Effector CD4-positive, alpha-beta T cell (primary cell): Measurements from ENCODE around the gene HEPH. TPM values are rescaled to one million over a fixed set of nuclear protein-coding genes. Genes with fewer than 3 reads are reported as not detected.
"Not testable (repeated sequence)": the region's sequence is repeated elsewhere in the genome, so short reads cannot be mapped to it uniquely, and the experiment has no call there.

Source experiments
- DNase-seq: peaks from one replicate; pipeline ENCODE4 v3.0.0-alpha.2; 2020
- total RNA-seq: gene quantifications from one replicate; lab custom pipeline; 2026; lab: John Stamatoyannopoulos, UW

HEPH gene
- total RNA-seq: not detected

GRCh38 chrX:66163849-66164411 lies at the start of gene HEPH:
Gene HEPH, plus strand, starts transcription at chrX:66164247. Its CDS starts 6,324 bp downstream, at chrX:66170571.
- DNase-seq: no peak

- DNase-seq: not testable (repeated sequence)
Observed at GRCh38 chrX:66118722-66119121, 45.3 kb upstream of the HEPH start.

DNA sequence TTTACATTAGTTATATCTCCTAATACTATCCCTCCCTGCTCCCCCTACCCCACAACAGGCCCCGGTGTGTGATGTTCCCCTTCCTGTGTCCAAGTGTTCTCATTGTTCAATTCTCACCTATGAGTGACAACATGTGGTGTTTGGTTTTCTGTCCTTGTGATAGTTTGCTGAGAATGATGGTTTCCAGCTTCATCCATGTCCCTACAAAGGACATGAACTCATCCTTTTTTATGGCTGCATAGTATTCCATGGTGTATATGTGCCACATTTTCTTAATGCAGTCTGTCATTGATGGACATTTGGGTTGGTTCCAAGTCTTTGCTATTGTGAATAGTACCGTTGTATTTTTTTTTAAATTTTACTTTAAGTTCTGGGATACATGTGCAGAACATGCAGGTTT lies 42.7 kb upstream of the HEPH start:
- DNase-seq: not testable (repeated sequence)

DNA sequence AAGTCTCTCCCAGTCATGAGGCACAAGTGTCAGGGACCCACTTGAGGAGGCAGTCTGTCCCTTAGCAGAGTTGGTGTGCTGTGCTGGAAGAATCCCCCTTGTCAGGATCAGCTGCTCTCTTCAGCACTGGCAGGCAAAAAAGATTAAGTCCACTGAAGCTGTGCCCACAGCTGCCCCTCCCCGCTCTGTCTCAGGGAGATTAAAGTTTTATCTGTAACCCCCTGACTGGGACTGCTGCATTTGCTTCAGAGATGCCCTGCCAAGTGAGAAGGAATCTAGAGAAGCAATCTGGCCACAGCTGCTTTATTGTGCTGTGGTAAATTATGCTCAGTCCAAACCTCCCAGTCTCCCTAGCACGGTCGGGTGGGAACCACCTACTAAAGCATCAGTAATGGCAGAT lies 37.4 kb upstream of the HEPH start:
- DNase-seq: no peak

DNA sequence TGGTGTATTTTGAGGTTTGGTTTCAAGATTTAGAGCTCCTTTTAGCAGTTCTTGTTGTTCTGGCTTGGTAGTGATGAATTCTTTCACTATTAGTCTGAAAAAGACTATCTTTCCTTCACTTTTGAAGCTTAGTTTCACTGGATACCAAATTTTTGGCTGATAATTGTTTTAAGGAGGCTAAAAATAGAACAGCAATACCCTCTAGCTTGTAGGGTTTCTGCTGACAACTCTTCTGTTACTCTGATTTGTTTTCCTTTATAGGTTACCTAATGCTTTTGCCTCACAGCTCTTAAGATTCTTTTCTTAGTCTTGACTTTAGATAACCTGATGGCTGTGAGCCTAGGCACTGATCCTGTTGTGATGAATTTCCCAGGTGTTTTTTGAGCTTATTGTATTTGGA lies 33.6 kb upstream of the HEPH start:
- no peak for DNase-seq

DNA sequence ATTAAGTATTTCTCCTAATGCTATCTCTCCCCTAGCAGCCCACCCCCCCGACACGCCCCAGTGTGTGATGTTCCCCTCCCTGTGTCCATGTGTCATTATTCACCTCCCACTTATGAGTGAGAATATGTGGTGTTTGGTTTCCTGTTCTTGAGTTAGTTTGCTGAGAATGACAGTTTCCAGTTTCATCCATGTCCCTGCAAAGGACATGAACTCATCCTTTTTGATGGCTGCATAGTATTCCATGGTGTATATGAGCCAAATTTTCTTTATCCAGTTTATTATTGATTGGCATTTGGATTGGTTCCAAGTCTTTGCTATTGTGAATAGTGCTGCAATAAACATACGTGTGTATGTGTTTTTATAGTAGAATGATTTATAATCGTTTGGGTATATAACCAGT lies 28.8 kb upstream of the HEPH start:
- not testable (repeated sequence) for DNase-seq

- DNase-seq: no peak
Observed at GRCh38 chrX:66142351-66142750, 21.7 kb upstream of the HEPH start.

DNA sequence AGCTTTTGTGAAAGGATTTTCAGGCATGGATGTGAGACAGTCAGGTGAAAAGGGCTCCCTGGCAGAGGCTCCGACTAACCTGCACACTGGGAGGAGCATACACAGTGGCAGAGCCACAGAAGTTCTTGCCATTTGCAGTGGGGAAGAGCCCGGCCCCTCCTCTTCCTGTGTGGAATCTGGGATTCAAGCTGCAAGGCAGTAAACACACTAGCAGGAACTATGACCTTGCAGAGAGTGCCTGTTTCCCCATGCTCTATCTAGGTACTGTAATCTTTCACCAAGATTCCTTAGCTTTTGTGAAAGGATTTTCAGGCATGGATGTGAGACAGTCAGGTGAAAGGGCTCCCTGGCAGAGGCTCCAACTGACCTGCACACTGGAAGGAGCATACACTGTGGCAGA lies 19.8 kb upstream of the HEPH start:
- DNase-seq: no peak

DNA sequence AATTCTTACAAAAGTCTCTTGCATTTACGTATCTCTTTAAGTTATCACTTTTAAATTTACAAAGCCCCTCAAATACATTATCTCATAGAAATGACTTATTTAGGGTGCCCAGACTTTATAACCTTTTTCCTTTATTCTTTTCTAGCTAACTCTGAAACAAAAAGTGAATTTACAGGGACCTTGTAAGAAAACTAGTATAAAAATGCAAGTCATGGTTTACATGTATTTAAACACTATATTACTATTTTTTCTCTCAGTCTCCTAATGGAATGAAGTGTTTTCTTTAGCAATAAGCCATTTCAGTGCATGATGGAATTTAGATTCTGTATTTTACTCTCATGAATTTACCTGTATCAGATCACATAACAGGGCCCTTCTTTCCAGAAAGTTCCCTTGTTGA lies 14.5 kb upstream of the HEPH start:
- DNase-seq: no peak

- no peak for DNase-seq
Observed at GRCh38 chrX:66150163-66150562, 13.9 kb upstream of the HEPH start.

GRCh38 chrX:66162331-66162822 lies 1.7 kb upstream of the HEPH start:
- no peak for DNase-seq

- no peak for DNase-seq
Observed at GRCh38 chrX:66163447-66163846, 600 bp upstream of the HEPH start.

GRCh38 chrX:66164470-66164869 lies 423 bp downstream of the HEPH start:
- no peak for DNase-seq

DNA sequence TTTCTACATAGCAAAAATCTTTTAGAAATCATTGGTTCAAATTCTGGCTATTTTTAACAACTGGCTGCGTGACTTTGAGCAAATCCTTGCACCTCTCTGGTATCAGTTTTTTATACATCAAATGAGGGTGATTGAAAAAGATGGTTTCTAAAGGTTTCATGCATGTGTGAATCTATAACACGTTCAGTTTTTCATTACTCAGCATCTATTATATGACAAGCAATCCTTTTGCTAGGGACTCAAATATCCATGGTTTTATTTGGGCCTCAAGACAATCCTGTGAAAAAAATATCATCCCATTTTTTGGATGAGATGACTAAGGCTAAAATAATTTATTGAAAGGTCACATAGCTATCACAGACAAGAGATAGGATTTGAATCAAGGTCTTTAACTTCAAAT lies 884 bp downstream of the HEPH start:
- DNase-seq: no peak

DNA sequence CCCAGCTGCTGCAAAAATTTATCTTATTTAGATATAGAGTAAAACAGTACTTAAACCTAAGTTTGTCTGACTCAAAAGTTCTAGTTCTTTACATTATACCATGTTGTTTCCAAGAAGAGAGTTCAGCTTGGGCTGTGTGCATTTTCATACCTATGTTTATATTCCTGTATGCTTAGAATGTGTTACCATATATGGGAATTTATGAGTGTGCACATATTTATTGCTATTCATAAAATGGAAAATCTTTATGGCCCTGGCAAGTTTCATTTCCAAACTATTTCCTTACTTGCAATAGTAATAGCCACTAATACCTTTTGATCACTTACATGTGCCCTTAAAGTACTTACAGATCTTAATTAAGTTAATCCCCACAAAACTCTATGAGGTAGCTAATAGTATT lies 2.6 kb downstream of the HEPH start:
- DNase-seq: no peak

DNA sequence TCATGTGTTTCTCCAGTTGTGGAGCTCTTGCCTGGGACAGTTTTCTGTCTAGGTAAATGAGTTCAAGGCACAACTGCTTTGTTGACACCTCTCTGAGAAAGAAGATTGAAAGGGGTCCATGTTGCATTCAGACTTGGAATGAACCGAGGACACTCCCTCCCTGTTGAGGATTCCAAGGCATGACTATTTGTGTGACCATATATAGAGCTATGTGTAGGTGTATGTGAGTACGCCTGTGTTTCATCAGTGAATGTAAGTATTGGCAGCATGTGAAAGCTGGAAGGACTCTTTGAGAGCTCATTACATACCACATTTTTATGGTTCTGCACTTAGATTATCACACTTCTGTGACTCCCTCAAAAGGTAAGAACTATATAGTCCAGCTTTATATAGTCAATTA lies 3.4 kb downstream of the HEPH start:
- no peak for DNase-seq

DNA sequence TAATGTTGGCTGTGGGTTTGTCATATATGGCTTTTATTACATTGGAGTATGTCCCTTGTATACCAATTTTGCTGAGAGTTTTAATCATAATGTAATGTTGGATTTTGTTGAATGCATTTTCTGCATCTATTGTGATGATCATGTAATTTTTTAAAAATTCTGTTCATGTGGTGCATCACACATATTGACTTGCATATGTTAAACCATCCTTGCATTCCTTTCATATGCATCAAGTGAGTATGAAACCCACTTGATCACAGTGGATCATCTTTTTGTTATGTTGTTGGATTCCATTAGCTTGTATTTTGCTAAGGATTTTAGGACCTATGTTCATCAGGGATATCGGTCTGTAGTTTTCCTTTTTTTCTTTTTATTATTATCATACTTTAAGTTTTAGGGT lies 12.1 kb downstream of the HEPH start:
- DNase-seq: no peak

GRCh38 chrX:66191563-66191962 lies 27.5 kb downstream of the HEPH start:
- DNase-seq: no peak

DNA sequence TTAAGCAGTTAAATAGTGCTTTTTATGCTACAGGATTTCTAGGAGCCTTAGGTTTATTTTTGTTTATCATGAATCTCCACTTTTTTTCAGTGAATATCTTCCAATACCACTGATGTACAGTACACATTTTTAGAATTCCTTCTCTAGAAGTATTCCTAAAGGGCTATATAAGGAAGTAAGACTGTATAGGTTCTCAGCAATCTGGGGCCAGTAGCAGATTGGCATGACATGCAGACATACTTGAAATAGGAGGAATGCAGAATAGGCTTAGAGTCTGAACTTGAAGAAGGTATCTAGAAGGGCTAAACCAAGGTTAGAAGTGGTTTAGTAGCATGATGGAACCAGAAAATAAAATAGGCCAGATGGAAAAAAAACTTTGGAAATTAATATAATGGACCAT lies 29.8 kb downstream of the HEPH start:
- DNase-seq: no peak

DNA sequence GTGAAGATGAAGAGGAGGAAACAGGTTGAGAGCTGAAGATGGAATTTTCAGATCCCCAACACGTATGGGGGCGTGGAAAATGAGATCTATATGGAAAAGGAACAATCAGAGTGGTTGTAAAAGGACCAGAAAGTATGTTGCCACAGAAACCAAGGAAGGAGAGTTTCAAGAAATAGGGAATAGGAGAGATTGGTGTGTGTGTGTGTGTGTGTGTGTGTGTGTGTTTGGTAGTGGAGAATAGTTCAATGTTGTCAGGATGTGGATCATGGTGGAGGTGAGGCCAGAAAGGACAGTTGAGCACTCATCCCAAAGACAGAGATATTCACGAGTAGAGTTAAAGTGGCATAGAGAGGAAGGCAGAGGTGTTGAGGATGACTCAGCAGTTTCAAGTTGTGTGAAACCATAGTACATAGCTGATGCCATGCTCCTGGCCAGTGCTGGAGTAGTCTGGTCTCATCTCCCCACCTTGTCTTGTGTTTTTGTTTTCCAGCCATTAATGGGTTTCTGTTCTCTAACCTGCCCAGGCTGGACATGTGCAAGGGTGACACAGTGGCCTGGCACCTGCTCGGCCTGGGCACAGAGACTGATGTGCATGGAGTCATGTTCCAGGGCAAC lies 36.1 kb downstream of the HEPH start:
- no peak for DNase-seq

GRCh38 chrX:66200855-66201795 lies 37.1 kb downstream of the HEPH start:
- DNase-seq: no peak

- no peak for DNase-seq
Observed at GRCh38 chrX:66203114-66203513, 39.1 kb downstream of the HEPH start.

DNA sequence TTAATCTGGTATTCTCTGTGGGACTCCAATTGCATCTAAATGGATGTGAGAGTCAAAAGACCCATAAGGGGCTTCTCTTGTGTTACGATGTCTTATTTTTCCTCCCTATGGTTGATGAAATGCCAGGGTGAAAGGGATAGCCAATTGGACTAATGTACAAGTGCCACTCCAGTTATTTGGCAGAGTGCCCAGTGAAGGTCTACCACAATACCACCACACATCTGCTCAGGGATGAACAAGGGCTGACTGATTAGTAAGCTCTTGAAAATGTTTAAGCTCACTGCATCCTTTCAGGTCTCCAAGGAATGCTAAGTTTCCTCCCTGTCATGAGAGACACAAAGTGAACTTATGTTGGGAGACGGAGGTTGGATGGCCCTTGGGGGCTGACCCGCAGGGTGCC lies 57.8 kb downstream of the HEPH start:
- DNase-seq: no peak

DNA sequence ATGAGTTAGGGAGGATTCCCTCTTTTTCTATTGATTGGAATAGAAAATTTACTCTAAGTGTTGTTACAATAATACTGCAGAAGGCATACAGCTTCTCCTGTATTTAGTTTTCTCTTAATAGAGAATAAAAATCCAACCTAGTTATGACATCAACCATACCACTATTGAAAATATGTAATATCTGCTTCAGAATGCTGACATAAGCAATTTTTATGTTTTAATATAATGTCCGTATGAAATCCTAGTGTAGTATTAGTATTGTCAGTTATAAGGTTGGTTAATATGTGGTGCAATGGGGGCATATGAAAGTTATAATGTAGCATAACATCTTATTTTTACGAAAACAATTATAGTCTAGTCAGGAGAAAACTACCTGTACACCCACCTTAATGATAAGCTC lies 68.2 kb downstream of the HEPH start:
- DNase-seq: no peak
